ENCODE results near the gene KDM1A.

Gene KDM1A

DNA sequence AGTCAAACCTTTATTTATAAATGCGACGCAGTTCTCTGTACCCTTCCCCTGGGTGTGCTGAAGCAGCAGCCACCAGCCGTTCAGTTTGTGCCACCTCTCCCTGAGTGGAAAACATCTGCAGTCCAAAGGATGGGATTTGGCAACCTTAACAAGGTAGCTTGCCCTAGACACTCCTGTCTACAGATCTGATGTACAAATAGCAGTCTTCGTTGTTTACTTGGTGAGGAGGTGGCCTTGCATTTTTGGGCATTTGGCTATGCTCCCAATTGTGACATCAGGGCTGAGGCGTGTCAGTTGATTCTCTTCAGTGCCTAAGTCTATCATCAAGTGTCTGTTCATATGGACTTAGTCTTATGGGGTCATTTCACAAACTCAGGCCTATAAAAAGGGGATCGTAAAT, 59.8 kb downstream of the KDM1A start:
- DNase-seq, result no peak

DNA sequence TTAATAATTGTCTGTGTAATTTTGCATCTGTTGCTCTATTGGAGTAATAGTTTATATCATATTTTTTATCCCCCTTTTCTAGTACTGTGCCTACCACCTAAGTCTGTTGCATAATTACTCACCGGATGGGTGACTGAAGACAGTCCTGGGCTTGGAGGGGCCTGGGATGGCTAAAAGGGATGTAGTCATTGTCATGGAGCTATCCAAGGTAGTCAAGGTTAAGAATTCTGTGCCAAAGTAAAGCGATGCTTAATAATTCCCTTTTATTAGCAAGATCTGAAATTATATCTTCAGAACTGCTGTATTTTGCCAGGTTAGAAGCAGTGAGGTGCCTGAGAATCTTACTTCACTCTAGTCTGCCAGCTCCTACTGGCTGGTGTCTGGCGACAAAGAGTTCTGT, 61.6 kb downstream of the KDM1A start:
- no peak for DNase-seq

DNA sequence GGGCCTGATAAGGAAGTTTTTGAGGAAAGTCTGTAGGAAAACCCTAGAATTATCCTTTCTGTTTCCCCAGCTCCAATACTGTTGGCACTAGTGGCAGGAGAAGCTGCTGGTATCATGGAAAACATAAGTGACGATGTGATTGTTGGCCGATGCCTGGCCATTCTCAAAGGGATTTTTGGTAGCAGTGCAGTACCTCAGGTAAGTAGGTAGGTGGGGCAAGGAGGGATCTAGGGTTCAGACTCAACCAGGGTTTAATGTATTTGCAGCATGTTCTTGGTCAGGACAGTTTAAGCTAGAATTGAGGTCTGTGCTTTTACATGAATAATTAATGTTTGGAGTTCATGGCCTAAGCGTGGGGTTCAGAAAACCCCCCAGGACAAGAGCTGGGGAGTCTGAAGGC, 62.1 kb downstream of the KDM1A start:
- no peak for DNase-seq

DNA sequence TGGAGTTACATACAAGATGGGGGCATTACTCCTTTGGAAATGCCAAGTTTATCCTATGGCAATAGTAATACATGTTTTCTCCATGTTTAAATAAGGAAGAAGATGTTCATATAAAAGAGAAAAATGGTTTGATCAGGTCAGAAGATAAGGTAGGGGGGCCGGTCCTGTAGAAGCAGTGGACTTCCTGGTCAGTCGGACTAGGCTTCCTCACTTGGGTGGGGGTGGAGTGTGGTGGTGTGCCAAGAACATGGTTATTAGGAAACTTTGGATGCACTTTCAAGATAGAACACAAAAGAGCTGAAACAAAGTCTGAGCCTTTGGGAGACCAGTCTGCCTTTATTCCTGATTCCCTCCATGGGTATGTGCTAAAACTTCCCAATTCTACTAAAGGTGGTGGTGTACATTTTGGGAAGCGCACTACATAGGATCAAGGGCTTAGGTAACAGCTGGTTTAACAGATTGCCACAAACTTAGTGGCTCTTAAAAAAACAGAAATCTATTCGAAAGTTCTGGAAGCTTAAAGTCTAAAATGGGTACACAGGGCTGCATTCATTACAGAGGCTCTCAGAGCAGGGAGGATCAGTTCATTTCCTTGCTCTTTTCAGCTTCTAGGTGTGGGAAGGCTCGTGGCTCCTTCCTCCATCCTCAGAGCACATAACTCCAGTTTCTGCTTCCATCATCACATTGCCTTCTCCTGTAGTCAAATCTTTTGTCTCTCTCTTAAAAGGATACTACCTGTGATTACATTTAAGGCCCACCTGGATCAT, 64.6 kb downstream of the KDM1A start:
- no peak for DNase-seq

DNA sequence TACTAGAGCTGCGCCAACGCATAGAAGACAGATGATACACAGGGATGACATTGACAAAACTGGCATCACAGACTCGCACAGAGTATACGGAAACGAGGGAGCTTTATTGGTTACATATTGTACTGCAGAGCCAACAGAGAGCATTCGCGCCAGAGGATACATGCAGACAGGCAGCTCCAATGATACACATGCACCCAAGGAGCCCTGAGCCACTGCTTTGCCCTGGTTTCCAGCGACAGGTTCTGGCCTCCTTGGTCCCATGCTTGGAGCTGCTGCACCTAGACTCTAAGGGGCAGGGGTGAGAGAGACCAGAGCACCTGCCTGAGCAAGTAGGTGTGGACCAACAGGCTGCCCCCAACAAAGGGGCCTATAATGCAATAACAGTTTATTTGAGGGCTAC, 65.6 kb downstream of the KDM1A start:
- no peak for DNase-seq

DNA sequence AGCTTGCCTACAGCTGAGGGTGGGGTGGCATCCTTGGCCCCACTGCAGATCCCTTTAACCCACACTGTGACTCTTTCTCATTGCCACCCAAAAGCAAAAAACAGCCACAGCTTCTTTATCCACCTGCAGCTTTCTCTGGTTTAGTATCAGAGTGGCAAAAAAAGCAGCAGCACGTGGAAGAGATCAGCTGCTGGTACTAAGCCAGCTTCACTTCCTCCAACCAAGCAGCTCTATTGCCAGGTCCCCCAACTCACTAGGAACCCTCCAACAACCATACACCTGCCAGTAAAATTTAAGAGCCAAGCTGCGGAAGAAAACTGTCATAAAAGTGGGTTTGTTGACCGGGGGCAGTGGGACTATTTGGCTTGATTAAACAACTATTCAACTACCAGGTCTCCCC, 66.4 kb downstream of the KDM1A start:
- no peak for DNase-seq

DNA sequence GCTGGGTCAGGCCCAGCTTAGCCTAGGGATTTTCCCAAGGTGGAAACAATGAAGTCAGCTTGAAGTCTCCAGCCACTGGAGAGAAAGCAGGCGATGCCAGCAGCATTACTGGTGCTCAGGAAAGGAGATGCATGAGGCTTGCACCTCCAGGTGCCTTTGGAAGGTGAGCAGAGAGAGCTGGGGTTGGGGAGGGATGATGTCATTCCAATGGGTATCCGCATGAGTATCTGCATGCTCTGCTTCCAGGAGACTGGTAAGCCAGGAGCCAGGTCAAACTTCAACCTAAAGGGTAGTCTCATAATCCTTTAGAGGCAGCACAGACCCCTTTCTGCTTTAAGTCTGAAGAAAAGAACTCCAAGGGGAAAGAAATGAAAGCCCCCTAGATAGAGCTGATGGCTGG, 68.8 kb downstream of the KDM1A start:
- no peak for DNase-seq

DNA sequence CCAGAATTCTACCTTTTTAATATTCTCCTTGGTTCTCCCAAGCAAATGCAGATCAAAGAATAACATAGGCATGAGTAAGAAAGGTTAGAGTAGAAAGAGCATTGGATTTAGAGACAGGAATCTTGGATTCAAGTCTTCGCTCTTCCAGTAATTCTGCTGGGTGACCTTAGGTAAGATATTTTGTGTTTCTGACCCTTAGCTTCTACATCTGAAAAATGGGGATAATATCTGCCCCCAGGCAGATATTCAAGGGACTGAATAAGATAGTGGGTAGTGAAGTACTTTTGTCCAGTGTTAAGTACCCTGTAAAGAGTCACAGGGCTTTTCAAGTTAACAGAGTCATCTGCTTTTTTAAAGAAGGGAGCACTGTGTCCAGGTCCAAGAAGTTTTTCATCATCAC, 70.8 kb downstream of the KDM1A start:
- no peak for DNase-seq

DNA sequence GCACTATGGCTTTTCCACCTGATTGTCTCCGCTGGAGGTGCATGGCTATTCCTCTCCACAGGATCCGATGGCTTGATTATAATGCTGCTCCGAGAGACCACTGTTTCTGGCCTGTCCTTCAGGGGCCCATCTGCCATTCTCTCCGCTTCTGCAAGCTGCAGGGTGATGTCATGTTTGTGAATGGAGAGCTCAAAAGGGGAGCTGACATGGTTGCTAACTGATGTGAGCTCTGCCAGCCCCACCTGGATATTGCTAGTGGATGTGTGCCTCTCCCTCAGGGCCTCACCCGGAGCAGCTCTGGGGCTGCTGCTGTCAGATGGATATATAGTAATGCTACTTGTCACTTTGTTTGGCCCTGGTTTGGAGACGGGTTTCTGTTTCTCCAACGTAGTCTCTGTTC, 72.3 kb downstream of the KDM1A start:
- DNase-seq, result no peak

DNA sequence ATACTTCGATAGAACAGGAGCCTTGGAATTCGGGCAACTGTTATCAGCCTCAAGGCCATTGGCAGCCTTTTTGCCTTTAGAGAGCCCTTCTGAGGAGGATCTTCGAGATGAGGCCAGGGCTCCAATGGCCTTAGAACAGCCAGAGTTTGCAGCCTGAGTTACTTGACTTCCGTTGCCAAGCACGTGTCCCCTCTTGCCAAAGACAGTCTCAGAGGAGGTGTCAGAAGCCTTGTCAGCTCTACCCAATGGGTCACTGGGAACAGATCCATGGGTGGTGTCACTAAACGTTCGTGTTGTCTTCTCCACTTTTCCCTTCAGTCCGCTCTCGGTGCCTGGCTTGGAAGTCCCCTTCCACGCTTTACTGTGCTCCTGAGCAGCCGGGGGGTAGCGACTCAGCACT, 73.2 kb downstream of the KDM1A start:
- DNase-seq, result no peak

DNA sequence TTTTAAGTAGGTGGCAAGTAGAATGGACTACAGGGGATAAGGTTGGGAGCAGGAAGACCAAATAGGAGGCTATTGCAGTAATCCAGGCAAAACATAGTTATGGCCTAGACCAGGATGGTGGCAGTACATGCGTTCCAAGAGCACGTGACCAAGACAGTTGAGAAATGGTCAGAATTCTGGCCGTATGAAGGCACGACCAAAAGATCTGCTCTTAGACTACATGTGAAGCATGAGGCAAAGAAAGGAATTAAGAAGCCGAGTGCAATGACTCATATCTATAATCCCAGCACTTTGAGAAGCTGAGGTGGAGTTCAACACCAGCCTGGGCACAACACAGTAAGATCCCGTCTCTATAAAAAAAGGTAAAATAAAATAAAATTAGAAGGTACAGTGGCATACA, 78.0 kb downstream of the KDM1A start:
- no peak for DNase-seq

DNA sequence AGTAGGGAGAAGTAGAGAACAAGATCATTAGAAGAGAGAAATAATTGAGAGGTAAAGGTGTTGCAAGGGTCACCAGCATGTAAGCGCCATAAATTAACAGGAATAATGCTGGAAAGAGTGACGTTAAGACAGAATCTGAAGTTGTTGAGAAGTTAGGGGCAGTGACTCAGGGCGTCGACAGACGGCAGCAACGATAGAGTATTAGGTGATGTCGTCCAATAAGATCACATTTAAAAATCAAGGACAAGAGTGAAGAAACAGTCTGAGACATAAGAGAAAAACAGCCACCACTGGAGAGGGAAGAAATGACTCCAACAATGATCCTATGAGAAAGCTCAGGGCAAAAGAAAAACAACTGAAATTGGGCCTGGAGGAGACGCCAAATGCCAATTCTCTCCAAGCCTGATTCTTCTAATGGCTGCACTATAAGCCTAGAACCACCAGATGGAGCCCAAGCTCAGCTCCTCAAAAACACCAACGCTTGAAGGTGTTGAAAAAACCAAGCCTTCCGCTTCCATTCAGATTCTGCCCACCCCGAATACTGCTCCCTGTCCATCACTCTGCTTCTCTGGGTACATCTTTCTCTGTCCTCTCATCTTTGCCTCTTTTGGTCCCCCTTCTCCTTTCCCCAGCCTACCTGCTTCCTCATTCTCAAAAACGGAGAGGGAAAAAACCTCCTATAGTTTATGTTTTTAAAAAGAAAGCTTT, 79.3 kb downstream of the KDM1A start:
- DNase-seq, result peak; percentile 72

DNA sequence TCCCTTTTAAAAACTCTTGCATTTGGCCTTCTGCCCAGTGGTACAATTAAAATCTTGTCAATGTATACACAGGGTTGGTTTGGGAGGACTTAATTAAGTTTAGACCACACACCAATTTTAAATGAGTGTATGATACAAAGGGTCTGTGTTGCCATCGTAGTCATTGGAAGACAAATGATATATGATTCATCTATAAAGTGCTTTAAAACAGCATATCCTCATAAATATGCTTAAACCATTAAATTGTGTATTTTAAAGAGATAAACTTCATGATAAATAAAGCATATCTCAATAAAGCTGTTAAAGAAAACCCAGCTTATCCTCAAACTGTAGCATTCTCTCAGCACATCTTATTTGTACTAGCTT, 79.9 kb downstream of the KDM1A start:
- no peak for DNase-seq

DNA sequence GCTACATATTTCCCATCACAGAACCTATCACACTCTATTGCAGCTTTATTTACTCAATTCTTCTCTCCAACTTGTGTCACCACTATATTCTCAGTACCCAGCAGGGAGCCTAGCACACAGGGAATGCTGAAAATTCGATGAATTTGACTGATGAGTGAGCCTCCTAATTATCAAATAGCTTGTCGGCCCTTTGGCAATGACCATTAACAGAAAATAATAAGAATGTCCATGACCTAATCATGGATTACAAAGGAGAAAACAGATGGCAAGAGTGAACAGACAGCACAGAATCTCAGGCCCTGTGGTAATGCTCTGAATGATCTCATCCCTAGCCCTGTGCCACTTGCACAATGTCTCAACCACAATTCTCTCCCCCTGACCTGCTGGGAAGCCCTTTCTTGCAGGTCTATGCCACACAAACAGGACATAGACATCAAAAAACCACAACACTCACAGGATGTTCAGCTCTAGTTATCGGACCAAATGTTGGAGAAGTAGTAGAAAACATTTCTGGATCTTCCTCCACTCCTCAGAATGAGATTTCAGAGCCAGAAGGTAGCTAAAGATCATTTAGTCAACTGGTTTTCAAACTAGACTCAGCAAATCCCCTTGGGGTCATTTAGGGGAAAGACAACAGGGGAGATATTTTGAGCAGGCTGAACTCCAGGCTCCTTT, 80.9 kb downstream of the KDM1A start:
- DNase-seq, result no peak

DNA sequence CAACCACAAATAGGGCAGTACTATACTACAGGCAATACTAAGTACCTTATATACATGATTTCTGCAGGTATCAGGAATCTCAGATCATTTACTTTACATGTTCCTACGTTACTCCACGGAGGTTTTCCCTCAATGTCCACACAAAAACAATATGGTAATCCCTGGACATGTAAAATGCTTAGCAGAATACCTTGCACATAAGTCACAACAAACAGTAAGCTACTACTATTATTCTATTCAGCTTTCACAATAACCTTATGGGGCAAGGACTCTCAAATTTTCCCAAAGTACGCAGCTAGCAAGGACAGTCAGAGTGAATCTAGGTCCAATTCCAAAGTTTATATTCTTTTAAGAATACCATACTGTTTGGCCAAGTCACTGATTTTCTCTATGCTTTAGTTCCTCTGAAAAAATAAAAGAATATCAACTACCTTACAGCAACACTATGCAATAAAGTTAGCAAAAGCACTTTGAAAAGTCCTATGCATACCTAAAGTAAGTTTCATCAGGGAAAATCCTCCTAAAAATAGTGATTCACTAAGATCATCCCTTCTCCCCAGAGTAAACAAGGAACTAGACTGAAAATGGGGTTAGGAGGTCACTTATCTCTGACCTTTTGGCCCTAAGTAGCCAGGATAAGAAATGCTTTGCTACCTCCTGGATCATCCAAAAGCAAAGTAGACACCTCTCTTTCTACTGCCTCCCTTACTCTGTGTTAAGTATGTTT, 82.0 kb downstream of the KDM1A start:
- DNase-seq, result no peak

DNA sequence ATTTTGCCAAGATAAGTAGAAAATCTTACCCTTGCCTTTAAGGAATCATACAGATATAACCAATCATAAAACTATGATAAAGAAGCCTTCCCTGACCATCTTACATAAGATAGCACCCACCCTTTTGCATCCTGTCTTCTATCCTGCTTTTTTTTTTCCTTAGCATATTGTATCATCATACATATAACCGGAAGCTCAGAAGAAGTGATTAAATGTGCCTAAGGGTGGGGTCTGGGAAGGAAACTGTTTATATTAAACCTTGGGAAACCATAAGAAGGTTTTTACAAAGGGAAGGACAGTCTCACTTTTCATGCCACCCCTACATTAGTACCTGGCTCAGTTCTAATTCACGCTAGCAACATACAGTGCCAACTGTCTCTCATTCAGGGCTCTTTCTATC, 82.6 kb downstream of the KDM1A start:
- DNase-seq, result no peak

DNA sequence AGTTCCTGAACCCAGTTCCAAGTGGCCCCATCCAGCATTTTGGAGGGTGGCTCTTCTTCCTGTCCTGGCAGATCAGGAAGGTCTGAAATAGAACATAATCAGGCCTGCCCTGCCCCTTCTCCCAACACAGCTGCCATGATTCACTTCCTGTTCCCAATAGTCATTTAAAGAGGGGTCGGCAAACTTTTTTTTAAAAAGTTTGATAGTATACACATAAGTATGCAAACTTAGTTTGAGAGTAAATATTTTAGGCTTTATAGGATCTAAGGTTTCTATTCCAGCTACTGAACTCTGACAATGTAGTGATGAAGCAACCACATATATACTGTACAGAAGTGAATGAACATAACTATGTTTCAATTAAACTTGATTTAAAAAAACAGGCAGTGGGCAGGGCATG, 83.0 kb downstream of the KDM1A start:
- no peak for DNase-seq

DNA sequence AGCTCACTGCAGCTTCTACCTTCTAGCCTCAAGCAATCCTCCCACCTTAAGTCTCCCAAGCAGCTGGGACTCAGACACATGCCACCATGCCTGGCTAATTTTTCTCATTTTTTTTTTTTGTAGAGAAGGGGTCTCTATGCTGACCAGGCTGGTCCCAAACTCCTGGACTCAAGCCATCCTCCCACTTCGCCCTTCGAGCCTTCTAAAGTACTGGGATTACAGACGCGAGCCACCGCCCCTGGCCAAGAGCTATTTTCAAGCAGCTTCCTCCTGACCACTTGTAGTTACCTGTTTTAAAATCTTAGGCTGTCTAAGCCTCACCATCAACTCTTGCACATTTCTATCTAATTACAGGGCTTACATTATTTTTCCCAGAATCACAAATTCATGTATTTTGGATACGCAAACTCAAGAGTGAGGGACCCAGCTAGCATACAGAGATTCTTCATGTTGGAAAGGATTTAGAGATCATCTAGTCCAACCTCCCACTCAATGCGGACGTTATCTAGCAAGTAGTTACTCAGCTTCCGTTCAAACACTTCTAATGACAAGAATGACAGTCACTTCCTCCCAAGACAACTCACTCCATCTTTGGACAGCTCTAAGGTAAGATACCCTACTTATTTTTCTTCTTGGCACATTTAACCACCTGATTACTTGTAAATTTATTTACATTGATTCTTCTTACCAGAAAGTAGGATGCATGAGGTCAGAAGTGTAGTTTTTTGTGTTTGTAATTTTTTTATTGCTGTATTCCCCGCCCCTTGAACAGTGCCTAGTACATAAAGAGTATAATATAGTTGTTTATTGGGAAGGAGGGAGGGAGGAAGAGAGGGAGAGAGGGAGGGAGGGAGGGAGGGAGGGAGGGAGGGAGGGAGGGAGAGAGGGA, 84.0 kb downstream of the KDM1A start:
- no peak for DNase-seq

DNA sequence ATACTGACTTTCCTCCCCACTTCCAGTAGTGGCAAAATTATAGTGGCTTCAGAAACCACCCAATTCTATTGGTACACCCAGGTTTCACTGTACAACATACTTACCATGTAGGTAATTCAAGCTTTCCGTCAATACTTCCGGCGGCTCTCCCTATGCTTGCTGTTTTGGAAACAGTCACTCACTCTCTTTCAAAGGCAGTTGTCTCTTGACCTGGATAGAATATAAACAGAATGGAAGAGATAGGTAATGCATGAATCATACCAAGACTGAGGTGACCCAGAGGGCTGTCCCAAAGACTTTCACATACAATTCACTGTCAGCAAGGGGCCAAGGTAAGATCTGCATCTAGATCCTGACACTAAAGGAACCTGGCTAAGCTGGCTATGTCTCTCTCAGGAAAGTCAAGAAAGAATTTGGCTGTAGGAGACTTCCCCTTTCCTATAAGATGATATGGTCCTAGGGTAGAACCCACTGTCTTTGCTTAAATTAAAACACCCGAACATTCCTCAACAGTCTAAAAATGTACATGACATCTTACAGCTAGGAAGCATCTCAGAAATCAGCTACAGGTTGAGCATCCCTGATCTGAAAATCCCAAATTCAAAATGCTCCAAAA, 89.8 kb downstream of the KDM1A start:
- DNase-seq, result no peak

DNA sequence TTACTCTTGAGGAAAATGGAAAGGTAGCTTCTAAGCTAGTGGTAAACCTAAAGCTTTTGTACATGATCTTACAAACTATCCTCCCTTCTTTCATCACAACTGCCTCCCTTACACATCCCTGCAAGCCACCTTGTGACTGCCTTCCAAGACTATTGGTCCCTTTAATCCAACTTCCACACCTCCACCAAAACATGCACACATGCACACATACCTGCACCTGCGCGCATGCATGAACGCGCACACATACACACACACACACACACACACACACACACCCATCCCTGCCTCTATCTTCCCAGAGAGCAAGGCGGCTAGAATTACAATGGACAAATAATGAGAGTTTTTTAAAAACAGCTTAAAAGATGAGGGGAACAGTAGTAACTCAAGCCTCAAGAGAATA, 91.1 kb downstream of the KDM1A start:
- no peak for DNase-seq

DNA sequence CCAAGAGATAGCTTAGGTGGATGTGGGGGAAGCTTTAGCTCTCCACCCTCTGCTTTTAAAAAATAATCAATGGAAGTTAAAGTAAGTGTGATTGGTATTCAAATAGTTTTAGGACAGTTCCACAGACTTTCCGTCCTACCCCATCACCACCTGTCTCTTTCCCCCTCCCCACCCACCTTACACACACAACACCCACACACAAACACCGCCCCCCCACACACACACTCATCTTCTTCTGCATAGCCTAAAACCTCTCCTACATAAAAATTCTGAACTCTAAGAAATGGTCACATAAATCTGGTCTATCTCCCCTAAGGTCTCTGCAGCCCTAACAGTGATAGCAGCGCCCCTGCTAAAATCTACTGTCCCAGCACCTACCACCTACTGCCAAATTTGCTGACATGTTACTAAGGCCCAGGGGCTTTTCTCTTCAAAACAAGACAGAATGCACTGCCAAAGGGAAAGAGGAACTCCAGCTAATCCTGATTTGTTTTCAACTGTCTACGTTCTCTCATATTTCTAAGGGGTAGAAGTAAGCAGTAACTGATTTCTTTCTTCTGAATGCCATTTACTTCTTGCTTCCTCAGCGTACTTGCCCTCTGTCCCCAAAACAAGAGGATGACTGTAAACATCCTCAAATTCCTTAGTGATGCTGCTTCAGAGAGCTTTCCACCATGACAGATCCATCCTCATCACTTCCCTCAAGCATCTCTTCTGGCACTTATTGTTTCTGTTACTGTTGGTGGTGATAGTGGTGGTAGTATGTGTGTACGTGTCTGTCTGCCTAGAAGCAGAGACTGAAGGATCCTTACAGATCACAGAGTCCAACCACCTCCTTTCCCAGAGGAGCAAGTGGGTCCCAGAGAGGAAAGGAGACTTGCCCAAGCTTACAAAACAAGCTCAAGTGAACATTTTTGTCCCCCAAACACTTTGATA, 92.6 kb downstream of the KDM1A start:
- no peak for DNase-seq

All from NCI-H2227 treated with DMSO at 0.1 percent for 48 hours (cell line).